DND-41 (cell line): ENCODE measurements around the gene OST4.

Experiments used
- ATAC-seq: fragments of 200-7000 bp; cut with Tn5 transposase; 3 replicates; pipeline ENCODE4 v1.9.1; 2021; ENCODE audit warnings: low read depth; ENCODE audit not compliant: insufficient read depth
- DNase-seq: peaks from one replicate; pipeline ENCODE4 v3.0.0-alpha.2; 2020
- H2AFZ ChIP-seq: 2 replicates; pipeline ENCODE4 v1.6.0; 2012; ENCODE audit warnings: low read depth, low read length
- H3K27ac ChIP-seq: 2 replicates; pipeline ENCODE4 v1.5.1; 2012; ENCODE audit warnings: low read length, inconsistent platforms
- H3K27me3 ChIP-seq: fragments of 200-600 bp; sonication (generic); 2 replicates; pipeline ENCODE4 v1.6.0; 2012; ENCODE audit warnings: low read length, mild to moderate bottlenecking, inconsistent platforms; ENCODE audit not compliant: insufficient read depth, poor library complexity
- H3K36me3 ChIP-seq: 2 replicates; pipeline ENCODE4 v1.5.1; 2012; ENCODE audit warnings: low read length, inconsistent platforms; ENCODE audit not compliant: insufficient read depth
- H3K4me1 ChIP-seq: 2 replicates; pipeline ENCODE4 v1.5.1; 2012; ENCODE audit warnings: mild to moderate bottlenecking, low read length; ENCODE audit not compliant: insufficient read depth
- H3K4me2 ChIP-seq: 2 replicates; pipeline ENCODE4 v1.6.0; 2012; ENCODE audit warnings: mild to moderate bottlenecking, moderate library complexity, low read length, inconsistent platforms; ENCODE audit not compliant: insufficient read depth
- H3K4me3 ChIP-seq, 2 experiments: fragments of 200-600 bp in 1 of 2; shearing (Covaris generic) in 1 of 2; 2 replicates each; pipeline ENCODE4 v1.5.1; 2012 to 2016; ENCODE audit warnings: inconsistent platforms in 2 of 2, low read length in 2 of 2, mild to moderate bottlenecking in 2 of 2, low read depth in 1 of 2, moderate library complexity in 1 of 2
- H3K79me2 ChIP-seq: 2 replicates; pipeline ENCODE4 v1.6.0; 2012; ENCODE audit warnings: low read length, inconsistent platforms; ENCODE audit not compliant: insufficient read depth
- H3K9ac ChIP-seq: 2 replicates; pipeline ENCODE4 v1.6.0; 2012; ENCODE audit warnings: low read depth, mild to moderate bottlenecking, inconsistent platforms, low read length, moderate library complexity
- H3K9me3 ChIP-seq: 2 replicates; pipeline ENCODE4 v1.5.1; 2012; ENCODE audit warnings: low read length, moderate library complexity, mild to moderate bottlenecking, inconsistent platforms; ENCODE audit not compliant: insufficient read depth, severe bottlenecking
- H4K20me1 ChIP-seq: 2 replicates; pipeline ENCODE4 v1.6.0; 2012; ENCODE audit warnings: low read length; ENCODE audit not compliant: insufficient read depth
- EZH2 ChIP-seq: IDR thresholded peaks from 3 replicates; pipeline ENCODE4 v1.6.1; 2012; ENCODE audit warnings: borderline replicate concordance, low read depth, mild to moderate bottlenecking, moderate library complexity, low read length, inconsistent platforms; ENCODE audit not compliant: severe bottlenecking
- TF ChIP-seq, protein P1 (sequence below): IDR thresholded peaks from 2 replicates; pipeline ENCODE4 v1.5.1; 2012; ENCODE audit warnings: borderline replicate concordance, low read length, moderate library complexity, mild to moderate bottlenecking; ENCODE audit not compliant: poor library complexity, severe bottlenecking; ENCODE audit errors: extremely low read depth

OST4 gene

DNA sequence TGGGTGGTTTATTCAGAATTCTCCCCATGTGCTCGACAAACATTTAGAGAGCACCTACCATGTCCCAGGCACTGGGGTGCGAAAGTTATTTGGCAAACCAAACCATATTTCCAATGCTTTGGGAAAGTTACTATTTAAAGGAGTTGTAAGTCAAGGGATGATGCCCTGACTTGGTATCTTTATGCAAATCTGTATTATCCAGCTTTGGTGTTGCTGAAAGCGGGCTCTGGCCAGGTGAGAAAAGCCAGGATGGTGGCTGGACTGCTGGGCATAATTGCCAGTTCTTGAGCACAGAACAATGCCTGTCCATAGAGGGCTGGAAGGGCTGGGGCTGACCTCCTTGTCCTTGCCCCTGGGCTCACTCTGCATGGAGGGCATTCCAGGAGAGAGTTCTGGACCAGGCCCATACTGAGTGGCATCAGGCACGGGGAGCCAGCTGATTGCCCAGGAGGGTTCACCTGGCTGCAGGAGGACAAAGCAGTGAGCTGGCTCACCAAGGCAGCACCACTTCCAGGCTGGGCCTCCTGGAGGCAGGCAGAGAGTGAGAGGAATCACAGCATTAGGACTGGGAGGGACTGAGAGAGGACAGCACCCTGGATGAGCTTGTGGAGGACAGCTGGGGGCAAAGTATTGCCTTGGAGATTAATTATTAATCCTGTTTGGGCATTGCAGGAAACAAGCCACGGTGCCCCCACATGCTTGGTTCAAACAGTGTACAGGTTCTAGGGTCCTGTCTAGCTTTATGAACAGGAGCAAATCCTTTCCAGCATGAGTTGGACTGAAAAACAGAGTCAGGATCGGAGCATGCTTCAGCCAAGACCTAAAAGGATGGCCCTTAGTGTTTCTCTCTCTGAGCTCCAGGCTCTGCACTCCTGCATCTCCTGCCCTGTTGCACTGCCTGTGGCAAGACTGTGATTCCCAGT lies 22.2 kb upstream of the OST4 start:
- no peak overlapping the region for H3K27ac ChIP-seq
- ATAC-seq: no peak
- no peaks in the 10 kb centered on the region for H3K9me3 ChIP-seq
- H3K4me2 ChIP-seq: no peak overlapping the region
- TF ChIP-seq, protein P1, sequence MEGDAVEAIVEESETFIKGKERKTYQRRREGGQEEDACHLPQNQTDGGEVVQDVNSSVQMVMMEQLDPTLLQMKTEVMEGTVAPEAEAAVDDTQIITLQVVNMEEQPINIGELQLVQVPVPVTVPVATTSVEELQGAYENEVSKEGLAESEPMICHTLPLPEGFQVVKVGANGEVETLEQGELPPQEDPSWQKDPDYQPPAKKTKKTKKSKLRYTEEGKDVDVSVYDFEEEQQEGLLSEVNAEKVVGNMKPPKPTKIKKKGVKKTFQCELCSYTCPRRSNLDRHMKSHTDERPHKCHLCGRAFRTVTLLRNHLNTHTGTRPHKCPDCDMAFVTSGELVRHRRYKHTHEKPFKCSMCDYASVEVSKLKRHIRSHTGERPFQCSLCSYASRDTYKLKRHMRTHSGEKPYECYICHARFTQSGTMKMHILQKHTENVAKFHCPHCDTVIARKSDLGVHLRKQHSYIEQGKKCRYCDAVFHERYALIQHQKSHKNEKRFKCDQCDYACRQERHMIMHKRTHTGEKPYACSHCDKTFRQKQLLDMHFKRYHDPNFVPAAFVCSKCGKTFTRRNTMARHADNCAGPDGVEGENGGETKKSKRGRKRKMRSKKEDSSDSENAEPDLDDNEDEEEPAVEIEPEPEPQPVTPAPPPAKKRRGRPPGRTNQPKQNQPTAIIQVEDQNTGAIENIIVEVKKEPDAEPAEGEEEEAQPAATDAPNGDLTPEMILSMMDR: no peak
- TF ChIP-seq EZH2: no peak
- H2AFZ ChIP-seq: no peak overlapping the region
- no peaks in the 10 kb centered on the region for H3K36me3 ChIP-seq
- H3K4me1 ChIP-seq: peaks cover 10% of the 10 kb centered on the region
- no peaks in the 10 kb centered on the region for H3K79me2 ChIP-seq
- no peak overlapping the region for H3K4me3 ChIP-seq
- DNase-seq: no peak
- no peaks in the 10 kb centered on the region for H3K27me3 ChIP-seq
- H4K20me1 ChIP-seq: no peaks in the 10 kb centered on the region
- no peak overlapping the region for H3K9ac ChIP-seq

DNA sequence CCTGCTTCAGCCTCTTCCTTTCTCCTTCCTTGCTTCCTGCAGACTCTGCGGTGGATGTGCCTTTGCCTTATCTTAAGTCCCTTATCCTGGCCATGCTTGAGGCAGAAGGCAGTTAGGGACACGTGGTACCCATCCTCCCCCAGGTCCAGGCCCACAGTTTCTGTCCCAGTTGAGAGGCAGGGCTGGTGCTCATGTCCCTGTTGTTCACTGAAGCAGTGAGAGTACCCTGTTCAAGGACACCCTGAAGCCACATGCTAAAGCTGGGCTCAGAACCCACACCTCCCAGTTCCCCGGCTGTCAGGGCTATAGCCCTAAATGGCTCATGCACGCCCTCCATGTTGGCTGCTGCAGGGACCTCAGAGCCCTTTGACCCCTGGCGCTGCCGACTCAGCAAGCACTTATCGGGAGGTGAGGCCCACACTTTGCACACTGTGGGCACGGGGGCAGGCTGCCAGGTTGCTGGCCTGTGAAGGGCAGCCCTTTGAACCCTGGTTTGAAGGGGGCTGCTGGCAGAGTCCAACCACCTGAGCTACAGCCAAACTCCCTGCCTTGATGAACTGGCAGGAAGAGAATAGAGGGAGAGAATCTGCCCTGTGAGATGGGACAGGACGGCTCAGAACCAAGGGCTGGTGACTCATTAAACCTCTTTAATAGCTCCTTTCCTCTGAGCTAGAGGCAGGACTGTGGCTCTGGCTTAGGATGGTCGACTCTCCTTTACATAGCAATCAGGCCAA lies 21.4 kb upstream of the OST4 start:
- Histone ChIP-seq H3K27me3 (no peaks in the 10 kb centered on the region), H3K9me3 (no peaks in the 10 kb centered on the region), H3K36me3 (no peaks in the 10 kb centered on the region), H3K4me2 (no peak overlapping the region), H3K4me1 (peaks cover 17% of the 10 kb centered on the region), H4K20me1 (no peaks in the 10 kb centered on the region), H3K79me2 (no peaks in the 10 kb centered on the region), H3K9ac (no peak overlapping the region), H3K4me3 (no peak overlapping the region), H2AFZ (no peak overlapping the region), H3K27ac (no peak overlapping the region)
- ATAC-seq (no peak), DNase-seq (no peak)
- no peak for TF ChIP-seq EZH2
- TF ChIP-seq, protein P1: no peak

DNA sequence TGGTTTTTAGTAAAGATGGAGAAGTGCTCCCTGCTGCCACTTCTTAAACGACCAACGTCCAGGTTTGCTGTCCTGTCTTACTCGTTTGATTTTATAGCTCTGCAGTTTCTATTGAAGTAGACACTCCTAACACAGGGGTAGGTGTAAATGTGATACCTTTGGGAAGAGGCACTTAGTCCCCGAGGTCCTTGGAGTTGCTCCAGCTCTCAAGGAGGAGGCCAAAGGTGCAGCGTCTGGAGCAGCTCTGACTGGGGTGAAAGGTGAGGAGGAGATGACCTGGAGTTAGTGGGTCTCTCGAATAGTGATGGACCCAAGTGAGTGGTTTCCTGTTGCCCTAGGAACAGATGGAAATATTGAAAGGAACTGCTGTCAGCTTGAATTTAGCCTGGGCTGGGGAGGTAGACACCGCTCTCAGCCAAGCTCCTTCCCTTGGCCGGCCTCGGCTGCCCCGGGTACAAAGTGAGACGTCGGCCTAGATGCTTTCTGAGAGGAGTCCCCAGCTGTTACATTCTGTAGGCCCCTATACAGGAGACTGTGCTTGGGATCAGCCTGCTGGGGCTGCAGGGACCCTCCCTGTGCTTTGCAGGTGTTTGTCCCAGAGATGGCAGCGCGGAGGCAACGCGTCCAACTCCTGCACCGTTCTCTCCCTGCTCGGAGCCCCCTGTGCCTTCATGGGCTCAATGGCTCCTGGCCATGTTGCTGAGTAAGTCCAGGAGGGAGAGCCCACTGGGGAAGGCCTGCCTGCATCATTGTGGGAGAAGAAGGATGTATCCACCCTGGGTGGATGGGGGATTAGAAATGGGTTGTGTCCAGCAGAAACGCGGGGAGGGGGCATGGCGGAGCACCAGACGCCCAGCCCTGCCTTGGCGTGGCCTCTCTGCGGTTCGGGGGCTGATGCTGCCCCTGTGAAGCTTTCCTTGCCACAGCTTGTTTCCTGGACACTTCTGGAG lies 20.6 kb upstream of the OST4 start:
- no peak for DNase-seq
- no peak overlapping the region for H3K4me3 ChIP-seq
- no peaks in the 10 kb centered on the region for H4K20me1 ChIP-seq
- peaks cover 26% of the 10 kb centered on the region for H3K4me1 ChIP-seq
- no peak overlapping the region for H3K9ac ChIP-seq
- H3K27ac ChIP-seq: no peak overlapping the region
- H3K4me2 ChIP-seq: no peak overlapping the region
- no peaks in the 10 kb centered on the region for H3K79me2 ChIP-seq
- no peaks in the 10 kb centered on the region for H3K27me3 ChIP-seq
- no peak for TF ChIP-seq EZH2
- TF ChIP-seq, protein P1: no peak
- no peaks in the 10 kb centered on the region for H3K9me3 ChIP-seq
- H2AFZ ChIP-seq: no peak overlapping the region
- H3K36me3 ChIP-seq: no peaks in the 10 kb centered on the region
- no peak for ATAC-seq
